GM18870 (cell line): ENCODE data around the gene HTRA3.
"Not testable (repeated sequence)": the region's sequence is repeated elsewhere in the genome, so short reads cannot be mapped to it uniquely, and the experiment has no call there.

Experiments
- ATAC-seq: cut with Tn5 transposase; IDR thresholded peaks from one replicate; pipeline ENCODE4 v1.9.1; 2021; ENCODE audit warnings: moderate library complexity; ENCODE audit not compliant: unreplicated experiment

HTRA3 gene

DNA sequence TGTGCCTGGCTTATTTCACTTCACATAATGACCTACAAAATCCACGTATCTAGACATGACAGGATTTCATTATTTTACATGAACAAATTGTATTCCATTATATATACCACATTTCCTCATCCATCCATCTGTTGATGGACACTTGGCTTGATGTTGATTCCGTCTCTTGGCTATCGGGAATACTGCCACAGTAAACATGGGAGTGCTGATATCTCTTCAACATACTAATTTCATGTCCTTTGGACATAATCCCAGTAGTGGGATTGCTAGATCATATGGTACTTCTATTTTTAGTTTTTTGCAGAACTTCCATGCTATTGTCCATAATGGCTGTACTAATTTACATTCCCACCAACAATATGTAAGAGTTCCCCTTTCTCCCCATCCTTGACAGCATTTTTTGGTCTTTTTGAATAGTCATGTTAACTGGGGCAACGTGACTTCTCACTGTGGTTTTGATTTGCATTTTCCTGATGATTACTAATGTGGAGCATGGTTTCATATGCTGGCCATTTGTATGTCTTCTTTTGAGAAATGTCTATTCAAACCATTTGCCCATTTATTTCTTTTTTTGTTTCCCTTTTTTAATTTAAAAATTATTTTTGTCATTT, 68.9 kb downstream of the HTRA3 start:
- no peak for ATAC-seq

- no peak for ATAC-seq
Observed at GRCh38 chr4:8340781-8341241, 71.3 kb downstream of the HTRA3 start.

GRCh38 chr4:8341281-8341680, 71.7 kb downstream of the HTRA3 start:
- not testable (repeated sequence) for ATAC-seq

DNA sequence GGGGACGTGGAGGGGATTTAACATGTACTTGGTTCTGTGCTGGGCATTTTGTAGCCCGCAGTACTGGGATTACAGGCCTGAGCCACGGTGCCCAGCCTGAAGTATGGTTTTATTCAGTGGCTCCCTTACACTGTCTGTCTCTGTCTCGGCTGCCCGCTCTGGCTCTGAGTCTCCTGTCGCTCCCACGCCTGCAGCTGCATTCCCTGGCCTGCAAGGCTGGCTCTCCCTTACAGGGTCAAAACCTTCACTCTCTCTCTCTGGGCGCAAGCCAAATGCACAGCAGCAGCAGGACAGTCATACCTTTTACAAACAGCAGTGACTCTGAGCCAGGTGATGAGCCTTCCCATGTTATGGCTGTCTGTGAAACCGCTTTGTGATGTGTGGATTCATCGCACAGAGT, 72.1 kb downstream of the HTRA3 start:
- ATAC-seq = no peak

- ATAC-seq = no peak
Observed at GRCh38 chr4:8342651-8343261, 73.2 kb downstream of the HTRA3 start.

GRCh38 chr4:8343262-8343966, 73.9 kb downstream of the HTRA3 start:
- ATAC-seq = no peak

GRCh38 chr4:8343967-8344331, 74.4 kb downstream of the HTRA3 start:
- ATAC-seq = no peak

DNA sequence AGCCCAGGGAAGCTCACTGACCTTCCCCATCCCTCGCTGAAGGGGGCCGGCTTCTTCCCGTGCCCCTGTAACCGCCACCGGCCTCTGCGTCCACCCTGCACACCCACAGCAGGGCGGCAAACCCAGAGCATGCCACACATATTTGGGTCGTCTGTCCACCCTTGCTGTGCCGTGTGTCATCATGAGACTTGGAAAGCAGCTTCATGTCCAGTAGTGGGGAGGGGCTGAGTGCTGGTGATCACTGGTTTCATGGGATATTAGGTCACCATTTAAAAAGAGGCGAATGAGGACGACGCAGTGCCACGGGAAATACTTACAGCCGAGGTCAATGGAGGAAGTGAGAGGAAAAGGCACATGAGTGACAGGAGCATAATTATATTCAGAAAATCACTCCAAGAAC, 74.8 kb downstream of the HTRA3 start:
- ATAC-seq = no peak

GRCh38 chr4:8345053-8345945, 75.7 kb downstream of the HTRA3 start:
- no peak for ATAC-seq

GRCh38 chr4:8345946-8346814, 76.6 kb downstream of the HTRA3 start:
- ATAC-seq = no peak

- ATAC-seq = no peak
Observed at GRCh38 chr4:8346838-8347605, 77.5 kb downstream of the HTRA3 start.

DNA sequence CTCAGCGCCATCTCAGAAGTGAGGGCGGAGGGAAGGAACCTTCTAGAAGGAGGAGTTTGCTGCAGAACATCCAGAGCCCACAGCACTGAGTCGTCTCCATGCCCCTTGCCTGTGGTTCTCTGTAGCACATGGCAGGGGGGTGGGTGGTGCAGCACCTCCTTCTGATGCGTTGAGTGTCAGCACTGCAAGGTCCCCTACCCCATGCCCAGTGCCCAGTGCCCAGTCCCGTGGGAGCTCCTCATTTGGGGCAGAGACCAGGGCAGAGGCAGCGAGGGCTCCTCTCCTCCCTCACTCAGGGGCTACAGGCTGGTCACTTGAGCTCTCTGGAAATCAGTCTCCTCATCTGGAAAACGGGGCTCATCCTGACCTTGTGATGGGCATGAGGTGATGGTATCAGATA, 78.1 kb downstream of the HTRA3 start:
- no peak for ATAC-seq

DNA sequence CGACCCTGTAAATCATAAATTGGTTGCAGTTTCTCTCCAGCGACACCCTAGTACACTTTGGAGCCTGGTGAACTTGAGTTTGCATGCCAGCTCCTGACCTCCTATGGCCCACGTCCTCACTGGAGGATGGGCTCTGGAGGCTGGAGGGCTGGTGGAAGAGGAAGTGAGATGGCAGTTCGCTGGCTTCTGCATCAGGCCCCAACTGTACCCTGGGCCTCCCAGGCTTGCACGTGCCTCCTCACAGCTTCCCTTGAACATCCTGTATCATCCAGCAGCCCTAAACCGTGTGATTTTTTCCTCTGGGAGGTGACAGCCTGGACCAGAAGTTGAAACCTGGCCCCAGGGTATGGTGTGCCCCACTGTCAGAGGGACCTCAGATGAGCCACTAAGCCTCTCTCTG, 78.5 kb downstream of the HTRA3 start:
- no peak for ATAC-seq

DNA sequence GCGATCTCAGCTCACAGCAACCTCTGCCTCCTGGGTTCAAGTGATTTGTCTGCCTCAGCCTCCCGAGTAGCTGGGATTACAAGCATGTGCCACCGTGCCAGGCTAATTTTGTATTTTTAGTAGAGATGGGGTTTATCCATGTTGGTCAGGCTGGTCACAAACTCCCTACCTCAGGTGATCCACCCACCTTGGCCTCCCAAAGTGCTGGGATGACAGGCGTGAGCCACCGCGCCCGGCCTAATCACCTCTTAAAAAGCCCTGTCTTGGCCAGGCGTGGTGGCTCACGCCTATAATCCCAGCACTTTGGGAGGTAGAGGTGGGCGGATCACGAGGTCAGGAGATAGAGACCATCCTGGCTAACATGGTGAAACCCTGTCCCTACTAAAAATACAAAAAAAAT, 79.7 kb downstream of the HTRA3 start:
- ATAC-seq = not testable (repeated sequence)

- ATAC-seq = no peak
Observed at GRCh38 chr4:8349664-8350236, 80.2 kb downstream of the HTRA3 start.

DNA sequence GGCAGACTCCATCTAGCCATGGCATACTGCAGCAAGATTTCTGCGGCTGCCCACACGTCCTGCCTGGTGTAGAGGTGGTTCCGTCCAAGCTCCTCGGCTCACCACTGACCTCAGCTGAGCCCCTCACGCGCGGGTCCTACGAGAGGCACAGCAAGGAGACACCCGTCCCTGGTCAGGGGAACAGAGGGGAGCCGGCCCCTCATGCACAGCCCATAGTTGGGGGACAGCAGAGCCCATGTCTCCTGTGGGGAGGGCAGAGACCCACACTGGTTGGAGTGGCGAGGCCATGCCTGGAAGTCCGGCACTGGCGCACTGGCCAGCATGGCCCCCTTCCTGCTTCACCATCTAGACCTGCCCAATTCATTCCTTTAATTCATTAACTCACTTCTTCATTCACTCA, 80.8 kb downstream of the HTRA3 start:
- ATAC-seq = no peak

DNA sequence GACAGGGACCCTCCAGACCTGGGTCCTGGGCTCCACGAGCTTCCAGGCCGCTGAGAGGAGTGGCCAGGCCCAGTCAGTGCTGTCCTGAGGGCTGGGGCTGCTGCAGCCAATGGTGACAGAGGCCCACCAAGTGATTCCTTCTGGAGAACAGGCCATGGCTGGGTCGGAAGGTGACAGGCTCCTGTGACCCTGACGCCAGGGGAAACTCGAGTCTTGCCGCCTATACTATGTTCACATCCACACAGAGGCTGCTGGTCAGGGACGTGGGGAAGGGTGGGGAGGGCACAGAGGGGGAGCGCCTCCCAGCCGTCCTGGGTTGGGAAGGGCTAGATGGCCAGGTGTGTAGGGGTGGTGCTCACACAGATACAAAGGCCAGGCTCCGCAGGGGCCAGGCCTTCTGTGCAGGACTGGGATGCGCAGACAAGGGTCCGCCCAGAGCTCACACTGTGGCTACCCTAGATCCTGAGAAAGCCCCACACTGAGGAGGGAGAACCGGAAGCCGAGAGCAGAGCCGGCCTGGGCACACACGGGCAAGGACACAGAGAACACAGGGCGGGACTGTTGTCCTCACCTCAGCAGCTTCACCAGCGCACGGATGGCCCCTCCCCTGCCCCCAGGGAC, 81.4 kb downstream of the HTRA3 start:
- ATAC-seq = no peak

DNA sequence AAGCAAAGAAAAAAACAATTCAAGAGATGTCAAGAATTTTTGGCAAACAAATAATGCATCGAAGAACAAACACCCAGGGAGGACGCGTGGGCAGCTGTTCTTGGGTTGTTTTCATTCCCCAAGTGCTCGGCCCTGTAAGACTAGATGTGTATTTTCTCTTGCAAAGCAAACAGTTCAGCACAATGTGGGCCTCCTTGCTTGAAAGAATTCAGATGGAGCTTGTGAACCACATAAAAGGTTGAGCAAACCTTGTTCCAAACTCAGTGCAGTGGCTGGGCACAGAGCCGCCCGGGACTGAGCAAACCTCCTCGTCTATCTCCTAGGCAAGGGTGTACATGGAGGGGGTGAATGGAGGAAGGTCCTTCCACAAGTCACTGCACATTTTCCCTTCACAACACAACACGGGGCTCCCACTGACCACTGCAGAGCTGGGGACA, 82.4 kb downstream of the HTRA3 start:
- no peak for ATAC-seq
